GM19193 (cell line): ENCODE data around the gene SIRT7.
A peak's percentile ranks its signal among the peaks of the same experiment; 100 is the strongest.

ENCODE experiments used
- POLR2A ChIP-seq: IDR thresholded peaks from 4 replicates; pipeline ENCODE4 v1.6.1; 2011; ENCODE audit not compliant: insufficient read depth, insufficient read length; ENCODE audit errors: extremely low read depth

The SIRT7 gene

GRCh38 chr17:81929253-81930141 lies 11.5 kb upstream of the SIRT7 start:
- no peak for TF ChIP-seq POLR2A

GRCh38 chr17:81928544-81929252 lies 10.7 kb upstream of the SIRT7 start:
- TF ChIP-seq POLR2A, result no peak

DNA sequence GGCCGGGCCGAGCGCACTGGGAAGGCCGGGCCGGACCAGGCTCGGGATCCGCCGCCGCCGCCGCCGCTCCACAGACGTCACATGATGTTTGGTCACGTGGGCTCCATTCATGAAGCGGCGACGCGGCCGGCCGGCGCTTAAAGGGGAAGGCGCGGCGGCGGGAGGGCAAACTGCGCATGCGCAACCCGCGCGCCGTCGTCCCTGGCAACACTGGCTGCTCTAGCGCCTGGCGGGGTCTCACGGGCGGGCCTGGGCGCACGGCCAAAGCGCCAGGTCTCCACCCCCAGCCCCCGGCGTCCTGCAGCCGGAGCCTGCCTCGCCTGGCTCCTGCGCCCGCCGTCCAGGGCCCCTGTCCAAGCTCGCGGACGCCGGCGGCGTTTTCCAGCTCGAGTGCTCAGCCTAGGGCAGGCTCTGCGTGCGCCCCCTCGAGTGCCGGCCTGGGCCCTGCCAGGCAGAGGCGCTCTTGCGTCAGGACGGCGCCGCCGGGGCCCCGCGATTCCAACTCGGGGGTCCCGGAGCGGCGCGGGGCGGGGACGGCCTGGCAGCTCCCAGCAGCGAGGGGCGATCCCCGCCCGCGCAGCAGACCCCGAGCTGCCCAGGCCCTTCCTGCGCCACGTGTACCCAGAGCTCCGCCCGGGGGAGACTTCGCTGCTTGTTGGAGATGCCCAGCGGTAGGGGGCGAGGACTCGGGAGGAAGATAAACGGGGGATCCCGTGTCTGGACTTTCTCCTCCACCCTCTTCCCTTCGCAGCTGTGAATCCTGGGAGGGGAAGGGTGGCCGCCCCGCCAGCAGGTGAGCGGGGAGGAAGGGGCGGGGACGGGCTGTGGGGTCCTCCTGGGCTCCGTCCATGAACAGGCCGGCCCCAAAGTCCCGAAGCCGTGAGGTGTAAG lies 9.9 kb upstream of the SIRT7 start, which contains the start of gene MAFG:
Gene MAFG, minus strand, starts transcription at position 83 of the 891 bp plus-strand sequence. CDS start 4,550 bp downstream, outside the sequence.
- peak; percentile 28 for TF ChIP-seq POLR2A

GRCh38 chr17:81927152-81927652 lies 9.2 kb upstream of the SIRT7 start:
- no peak for TF ChIP-seq POLR2A

DNA sequence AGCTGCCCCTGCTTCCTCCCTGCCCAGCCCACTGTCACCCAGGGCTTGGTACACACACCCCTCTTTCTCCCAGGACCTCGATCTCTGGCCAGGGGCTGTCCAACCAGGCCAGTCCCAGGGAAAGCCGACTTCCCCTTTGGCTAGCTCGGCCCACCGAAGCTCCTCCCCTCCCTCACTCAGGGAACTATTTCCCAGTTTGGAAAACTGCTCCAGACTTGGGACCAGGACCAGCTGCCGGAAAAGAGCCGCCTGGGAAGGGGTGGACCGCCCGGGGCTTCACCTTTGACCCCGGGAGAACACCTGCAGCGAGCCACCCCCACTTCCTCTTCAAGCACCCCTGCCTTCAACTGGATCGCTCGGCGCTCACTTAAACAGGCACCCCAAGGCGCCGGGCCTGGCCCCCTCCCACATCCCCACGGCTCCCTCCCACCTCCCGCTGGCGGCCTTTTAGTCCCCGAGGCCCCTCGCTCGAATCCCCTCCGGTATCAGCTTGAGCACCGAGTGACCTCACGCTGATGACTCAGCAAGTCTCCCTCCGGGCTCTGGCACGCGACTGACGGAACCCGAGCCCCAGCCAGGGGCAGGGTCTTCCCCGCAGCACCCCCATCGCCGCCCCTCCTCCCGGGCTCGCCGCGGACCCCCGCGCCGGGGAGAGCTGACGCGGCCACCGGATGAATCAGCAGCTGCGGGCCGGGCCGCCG lies 8.6 kb upstream of the SIRT7 start:
- TF ChIP-seq POLR2A, result no peak

DNA sequence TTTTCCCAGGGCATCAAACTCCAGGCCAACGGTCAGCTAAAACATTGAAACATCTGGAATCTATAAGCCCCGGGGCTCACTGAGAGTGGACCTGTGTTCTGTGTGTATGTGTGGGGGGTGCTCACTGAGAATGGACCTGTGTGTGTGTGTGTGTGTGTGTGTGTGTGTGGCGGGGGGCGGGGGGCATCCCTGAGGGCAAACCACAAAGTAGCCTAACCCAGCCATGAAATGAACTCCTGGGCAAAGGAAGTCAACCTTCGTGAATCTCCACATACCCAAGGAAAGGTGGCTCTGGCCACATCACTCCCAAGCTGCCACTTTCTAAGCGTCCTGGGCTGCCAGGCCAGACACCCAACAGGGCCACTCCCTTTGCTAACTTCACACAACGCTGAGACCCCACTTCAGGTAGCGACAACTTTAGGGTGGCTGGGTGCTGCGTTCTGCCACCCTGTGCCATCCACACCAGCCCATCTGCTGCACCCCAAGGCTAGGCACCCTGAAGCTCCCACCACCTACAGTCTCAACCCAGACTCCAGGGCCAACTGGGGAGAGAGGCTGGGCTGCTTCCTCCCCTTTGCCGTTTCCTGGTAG lies 8.0 kb upstream of the SIRT7 start:
- no peak for TF ChIP-seq POLR2A

GRCh38 chr17:81924557-81925532 lies 6.9 kb upstream of the SIRT7 start:
- TF ChIP-seq POLR2A, result no peak

DNA sequence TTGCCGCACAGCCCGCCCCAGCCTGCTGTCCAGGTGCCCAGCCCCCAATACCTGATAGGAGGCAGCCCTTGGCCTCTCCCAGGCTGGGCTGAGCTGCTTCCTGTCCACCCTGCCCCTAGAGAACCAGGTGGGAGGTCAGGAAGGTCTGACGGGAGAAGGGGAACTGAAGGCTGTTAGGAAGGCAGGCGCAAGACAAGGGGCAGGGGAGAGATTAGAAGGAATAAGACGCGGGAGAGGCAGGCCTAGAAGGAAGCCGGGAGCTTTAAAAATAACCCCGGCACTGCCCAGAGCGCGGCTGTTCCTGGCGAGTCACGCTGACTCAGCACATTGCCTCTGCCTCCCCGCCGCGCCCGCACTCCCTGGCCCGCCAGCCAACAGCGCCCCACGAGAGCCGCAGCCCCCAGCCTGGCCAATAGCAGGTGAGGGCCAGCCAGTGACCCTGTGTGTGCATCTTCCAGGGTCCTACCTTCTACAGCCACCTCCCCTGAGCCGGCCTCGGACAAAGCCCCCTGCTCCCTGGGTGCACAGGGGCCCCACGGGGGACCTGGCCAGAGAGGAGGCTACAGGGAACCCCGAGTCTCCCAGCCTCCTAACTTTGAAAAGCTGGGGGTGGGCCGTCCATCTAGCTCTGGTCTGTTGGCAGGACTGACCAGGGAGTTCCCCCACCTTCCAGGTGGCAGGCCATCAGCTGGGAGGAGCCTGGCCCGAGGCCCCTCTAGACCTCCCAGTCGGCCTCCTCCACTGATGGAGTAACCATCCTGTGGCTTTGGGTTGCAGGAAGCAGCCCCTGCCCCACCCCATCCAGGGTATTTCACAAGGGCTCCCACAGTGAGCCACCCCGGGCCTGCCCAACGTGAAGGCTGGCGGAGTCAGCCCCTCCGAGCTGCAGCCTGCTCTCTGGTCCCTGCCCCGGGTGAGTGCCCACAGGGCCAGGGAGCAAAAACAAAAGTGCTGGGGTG lies 5.6 kb upstream of the SIRT7 start:
- no peak for TF ChIP-seq POLR2A

DNA sequence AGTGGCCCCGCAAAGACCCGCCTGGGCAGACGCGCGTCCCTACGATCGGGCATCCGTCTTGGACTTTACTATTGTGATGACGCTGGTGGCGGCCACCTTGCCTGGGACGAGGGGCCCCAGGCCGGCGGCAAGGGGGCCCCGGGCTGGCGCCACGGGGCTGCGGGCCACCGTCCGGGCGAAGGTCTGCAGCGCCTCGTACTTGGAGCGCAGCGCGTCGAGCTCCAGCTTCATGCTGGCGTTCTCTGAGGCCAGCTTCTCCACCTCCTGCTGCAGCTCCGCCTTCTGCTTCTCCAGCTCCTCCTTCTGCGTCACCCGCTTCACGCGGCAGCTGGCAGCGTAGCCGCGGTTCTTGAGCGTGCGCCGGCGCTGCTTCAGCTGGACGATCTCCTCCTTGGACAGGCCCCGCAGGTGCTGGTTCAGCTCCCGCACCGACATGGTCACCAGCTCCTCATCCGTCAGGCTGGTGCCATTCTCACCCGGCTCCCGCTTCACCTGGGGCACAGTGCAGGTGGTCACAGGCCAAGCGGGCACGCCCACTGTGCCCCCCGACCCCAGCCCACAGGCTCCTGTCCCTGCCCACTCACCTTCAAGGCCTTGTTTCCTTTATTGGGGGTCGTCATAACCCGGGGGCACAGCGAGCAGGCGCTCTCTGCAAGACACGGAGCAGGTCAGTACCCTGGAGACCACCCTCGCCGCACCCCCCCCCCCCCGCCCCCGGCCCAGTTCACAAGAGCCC lies 4.8 kb upstream of the SIRT7 start:
- TF ChIP-seq POLR2A, result no peak

- no peak for TF ChIP-seq POLR2A
Measured at GRCh38 chr17:81921996-81922565, 4.1 kb upstream of the SIRT7 start.

GRCh38 chr17:81921537-81921862 lies 3.5 kb upstream of the SIRT7 start:
- TF ChIP-seq POLR2A, result no peak
